ENCODE measurements around the gene CHN2. TPM values are rescaled to one million over a fixed set of nuclear protein-coding genes. Genes with fewer than 3 reads are reported as not detected.
A peak's percentile ranks its signal among the peaks of the same experiment; 100 is the strongest.

The CHN2 gene
- total RNA-seq, 1 experiment from 2014 or later, result not detected

DNA sequence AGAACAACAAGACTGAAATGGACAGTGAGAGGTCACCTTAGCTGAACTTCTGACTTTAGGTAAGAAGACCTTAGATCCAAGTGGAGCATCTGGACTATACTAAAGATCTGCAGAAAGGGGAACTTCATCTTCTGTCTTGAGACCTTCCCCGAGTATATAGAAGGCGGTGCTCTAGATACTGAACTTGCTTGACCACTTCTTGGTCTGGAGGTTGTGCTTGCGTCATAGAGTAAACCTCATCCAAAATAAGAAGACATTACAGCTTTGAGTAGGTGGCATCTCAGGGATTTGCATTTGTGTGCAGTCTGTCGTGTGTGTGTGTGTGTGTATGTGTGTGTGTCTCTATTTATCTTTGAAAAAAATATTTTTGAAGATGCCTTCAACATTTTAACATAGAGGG lies 157.5 kb downstream of the CHN2 start:
- H3K4me1 ChIP-seq (replicated peaks; ENCODE audit: insufficient read depth), result peaks cover 30% of the 10 kb centered on the region
- DNase-seq, result peak in 1 of 2 experiments; percentile 78
- ChIA-PET POLR2A (ENCODE audit: unreplicated experiment) (no interaction called here), CTCF (no interaction called here)
- H3K36me3 ChIP-seq (ENCODE audit: low read depth), result no peaks in the 10 kb centered on the region
- no peaks in the 10 kb centered on the region for H3K9me3 ChIP-seq (ENCODE audit: insufficient read depth, low read depth)
- no peak overlapping the region for H2AFZ ChIP-seq
- H3K4me2 ChIP-seq, result peak overlapping the region; percentile 26
- H3K9me2 ChIP-seq (ENCODE audit: insufficient read depth), result no peaks in the 10 kb centered on the region
- H3K79me2 ChIP-seq (ENCODE audit: low read depth), result no peaks in the 10 kb centered on the region
- H4K20me1 ChIP-seq (ENCODE audit: insufficient read depth), result no peaks in the 10 kb centered on the region
- H3K27me3 ChIP-seq (ENCODE audit: insufficient read depth, low read depth), result no peaks in the 10 kb centered on the region
- H3F3A ChIP-seq (ENCODE audit: insufficient read depth, low read depth), result no peaks in the 10 kb centered on the region
- TF ChIP-seq EZH2 (IDR thresholded peaks at IDR 0.05; ENCODE audit: low read depth), result no peak
- TF ChIP-seq, protein P1, sequence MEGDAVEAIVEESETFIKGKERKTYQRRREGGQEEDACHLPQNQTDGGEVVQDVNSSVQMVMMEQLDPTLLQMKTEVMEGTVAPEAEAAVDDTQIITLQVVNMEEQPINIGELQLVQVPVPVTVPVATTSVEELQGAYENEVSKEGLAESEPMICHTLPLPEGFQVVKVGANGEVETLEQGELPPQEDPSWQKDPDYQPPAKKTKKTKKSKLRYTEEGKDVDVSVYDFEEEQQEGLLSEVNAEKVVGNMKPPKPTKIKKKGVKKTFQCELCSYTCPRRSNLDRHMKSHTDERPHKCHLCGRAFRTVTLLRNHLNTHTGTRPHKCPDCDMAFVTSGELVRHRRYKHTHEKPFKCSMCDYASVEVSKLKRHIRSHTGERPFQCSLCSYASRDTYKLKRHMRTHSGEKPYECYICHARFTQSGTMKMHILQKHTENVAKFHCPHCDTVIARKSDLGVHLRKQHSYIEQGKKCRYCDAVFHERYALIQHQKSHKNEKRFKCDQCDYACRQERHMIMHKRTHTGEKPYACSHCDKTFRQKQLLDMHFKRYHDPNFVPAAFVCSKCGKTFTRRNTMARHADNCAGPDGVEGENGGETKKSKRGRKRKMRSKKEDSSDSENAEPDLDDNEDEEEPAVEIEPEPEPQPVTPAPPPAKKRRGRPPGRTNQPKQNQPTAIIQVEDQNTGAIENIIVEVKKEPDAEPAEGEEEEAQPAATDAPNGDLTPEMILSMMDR (conservative IDR thresholded peaks at IDR 0.05), result no peak
- no peak overlapping the region for H3K4me3 ChIP-seq
- intact Hi-C loops (cut with micrococcal nuclease; ENCODE audit: unreplicated experiment), result no loop called here
- H3K27ac ChIP-seq, result no peak overlapping the region
- no TSS peak for BruUV-seq (replicated peaks)

DNA sequence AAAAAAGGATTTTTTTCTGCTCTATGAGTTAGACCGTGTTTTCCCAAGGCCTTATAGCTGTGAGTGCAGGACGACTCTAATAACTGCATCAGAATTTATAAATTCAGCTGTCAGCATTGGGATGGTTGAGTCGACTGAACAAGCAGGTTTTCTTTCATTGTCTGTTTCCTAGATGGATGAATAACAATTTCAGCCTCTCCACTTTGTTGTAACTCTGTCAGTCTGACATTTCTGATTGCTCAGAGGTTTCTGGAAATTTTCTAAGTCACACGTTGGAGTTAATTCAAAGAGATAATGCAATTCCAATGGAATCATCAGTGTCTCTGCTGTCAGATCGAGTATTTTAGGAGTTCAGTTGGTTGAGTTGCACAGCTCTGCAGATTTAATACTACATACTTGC lies 159.2 kb downstream of the CHN2 start:
- CTCF ChIA-PET, result no interaction called here
- H2AFZ ChIP-seq, result no peak overlapping the region
- no peak for TF ChIP-seq EZH2 (IDR thresholded peaks at IDR 0.05; ENCODE audit: low read depth)
- TF ChIP-seq, protein P1 (conservative IDR thresholded peaks at IDR 0.05), result no peak

DNA sequence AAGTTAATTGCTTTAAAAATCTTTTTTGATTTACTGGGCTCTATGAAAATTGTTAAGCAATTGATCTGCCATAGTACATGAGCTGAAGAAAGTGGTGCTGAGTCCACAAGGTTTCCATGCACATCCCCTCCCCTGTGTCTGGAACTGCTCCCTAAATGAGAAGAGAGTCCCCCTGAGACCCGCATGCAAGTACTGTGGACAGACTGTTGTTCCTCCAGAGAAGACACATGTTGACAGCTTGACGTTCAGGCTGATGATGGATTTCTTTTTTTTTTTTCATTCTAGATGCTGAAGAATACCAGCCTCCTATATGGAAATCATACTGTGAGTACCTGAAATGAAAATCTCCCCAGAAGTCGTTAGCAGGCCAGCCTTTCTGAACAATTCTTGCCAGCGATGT lies 159.8 kb downstream of the CHN2 start:
- intact Hi-C loops (cut with micrococcal nuclease; ENCODE audit: unreplicated experiment), result no loop called here
- TF ChIP-seq, protein P1 (conservative IDR thresholded peaks at IDR 0.05), result no peak
- TF ChIP-seq EZH2 (IDR thresholded peaks at IDR 0.05; ENCODE audit: low read depth), result no peak
- Histone ChIP-seq H3K9me2 (ENCODE audit: insufficient read depth) (no peaks in the 10 kb centered on the region), H3K27me3 (ENCODE audit: insufficient read depth, low read depth) (no peaks in the 10 kb centered on the region), H3K36me3 (ENCODE audit: low read depth) (no peaks in the 10 kb centered on the region), H3K9me3 (ENCODE audit: insufficient read depth, low read depth) (no peaks in the 10 kb centered on the region), H3K4me3 (no peak overlapping the region), H3K4me2 (no peak overlapping the region), H2AFZ (no peak overlapping the region), H3K79me2 (ENCODE audit: low read depth) (no peaks in the 10 kb centered on the region), H3K4me1 (replicated peaks; ENCODE audit: insufficient read depth) (peaks cover 25% of the 10 kb centered on the region), H3F3A (ENCODE audit: insufficient read depth, low read depth) (no peaks in the 10 kb centered on the region), H3K27ac (no peak overlapping the region), H4K20me1 (ENCODE audit: insufficient read depth) (no peaks in the 10 kb centered on the region)
- CTCF ChIA-PET, result no interaction called here
- POLR2A ChIA-PET (ENCODE audit: unreplicated experiment), result no interaction called here
- BruUV-seq (replicated peaks), result no TSS peak
- no peak for DNase-seq

More for the DNA sequence above, 159.2 kb downstream of the CHN2 start:
- Histone ChIP-seq H4K20me1 (ENCODE audit: insufficient read depth) (no peaks in the 10 kb centered on the region), H3K36me3 (ENCODE audit: low read depth) (no peaks in the 10 kb centered on the region), H3K79me2 (ENCODE audit: low read depth) (no peaks in the 10 kb centered on the region), H3K4me2 (no peak overlapping the region), H3K4me1 (replicated peaks; ENCODE audit: insufficient read depth) (peaks cover 29% of the 10 kb centered on the region), H3K9me2 (ENCODE audit: insufficient read depth) (no peaks in the 10 kb centered on the region), H3K27ac (no peak overlapping the region), H3F3A (ENCODE audit: insufficient read depth, low read depth) (no peaks in the 10 kb centered on the region), H3K27me3 (ENCODE audit: insufficient read depth, low read depth) (no peaks in the 10 kb centered on the region), H3K9me3 (ENCODE audit: insufficient read depth, low read depth) (no peaks in the 10 kb centered on the region), H3K4me3 (no peak overlapping the region)
- DNase-seq, result no peak
- BruUV-seq (replicated peaks), result no TSS peak
- intact Hi-C loops (cut with micrococcal nuclease; ENCODE audit: unreplicated experiment), result no loop called here
- POLR2A ChIA-PET (ENCODE audit: unreplicated experiment), result no interaction called here

Data from PC-9 (cell line).